ENCODE results near the gene SEC11A. TPM values are rescaled to one million over a fixed set of nuclear protein-coding genes. Genes with fewer than 3 reads are reported as not detected.
"Not testable (repeated sequence)": the region's sequence is repeated elsewhere in the genome, so short reads cannot be mapped to it uniquely, and the experiment has no call there.

SEC11A gene
- total RNA-seq, 2 experiments from 2014 or later = 110 to 119 TPM

- H3K36me3 Mint-ChIP-seq (ENCODE audit: low read depth) = peaks cover 15% of the 10 kb centered on the region
- POLR2A ChIA-PET = no interaction called here
- H3K27me3 Mint-ChIP-seq = no peaks in the 10 kb centered on the region
- no peak overlapping the region for H3K27ac Mint-ChIP-seq
- H3K9me3 Mint-ChIP-seq = no peaks in the 10 kb centered on the region
- CTCF ChIA-PET = no interaction called here
- no peak overlapping the region for H3K4me3 Mint-ChIP-seq
- DNase-seq = no peak
- peaks cover 40% of the 10 kb centered on the region for H3K4me1 Mint-ChIP-seq
These were observed 18.5 kb downstream of the SEC11A start for GRCh38 chr15:84697236-84697990.

GRCh38 chr15:84696757-84697156 is 19.2 kb downstream of the SEC11A start:
- no peak overlapping the region for H3K27ac Mint-ChIP-seq
- no peak overlapping the region for H3K4me3 Mint-ChIP-seq
- ChIA-PET CTCF (interaction anchor here (1.3 kb wide), 1 partner anchor 14 kb away, joined by 3 read pairs; no protein-coding TSS in a partner anchor), POLR2A (no interaction called here)
- DNase-seq = no peak
- no peaks in the 10 kb centered on the region for H3K9me3 Mint-ChIP-seq
- peaks cover 40% of the 10 kb centered on the region for H3K4me1 Mint-ChIP-seq
- no peaks in the 10 kb centered on the region for H3K27me3 Mint-ChIP-seq
- H3K36me3 Mint-ChIP-seq (ENCODE audit: low read depth) = peaks cover 22% of the 10 kb centered on the region

- peaks cover 52% of the 10 kb centered on the region for H3K36me3 Mint-ChIP-seq (ENCODE audit: low read depth)
- no peak for DNase-seq
- H3K9me3 Mint-ChIP-seq = no peaks in the 10 kb centered on the region
- peaks cover 9% of the 10 kb centered on the region for H3K4me1 Mint-ChIP-seq
- no peak overlapping the region for H3K4me3 Mint-ChIP-seq
- H3K27ac Mint-ChIP-seq = no peak overlapping the region
- ChIA-PET CTCF (no interaction called here), POLR2A (no interaction called here)
- H3K27me3 Mint-ChIP-seq = no peaks in the 10 kb centered on the region
These were observed 25.6 kb downstream of the SEC11A start for GRCh38 chr15:84690342-84690741.

- DNase-seq = no peak
- ChIA-PET CTCF (no interaction called here), POLR2A (no interaction called here)
- Mint-ChIP-seq H3K27me3 (no peaks in the 10 kb centered on the region), H3K36me3 (ENCODE audit: low read depth) (peaks cover 55% of the 10 kb centered on the region), H3K27ac (no peak overlapping the region), H3K9me3 (no peaks in the 10 kb centered on the region), H3K4me1 (peaks cover 9% of the 10 kb centered on the region), H3K4me3 (no peak overlapping the region)
These were observed 26.1 kb downstream of the SEC11A start for GRCh38 chr15:84689858-84690257.

- H3K4me3 Mint-ChIP-seq, POLR2A ChIA-PET, DNase-seq, H3K27ac Mint-ChIP-seq, H3K27me3 Mint-ChIP-seq, H3K9me3 Mint-ChIP-seq: not testable (repeated sequence)
- CTCF ChIA-PET = interaction anchor here (0.6 kb wide), 1 partner anchor 9 kb away, joined by 5 read pairs; no protein-coding TSS in a partner anchor
- peaks cover 19% of the 10 kb centered on the region for H3K4me1 Mint-ChIP-seq
- H3K36me3 Mint-ChIP-seq (ENCODE audit: low read depth) = peaks cover 58% of the 10 kb centered on the region
These were observed 29.5 kb downstream of the SEC11A start for GRCh38 chr15:84686446-84686845.

GRCh38 chr15:84685304-84685703 is 30.6 kb downstream of the SEC11A start:
- Mint-ChIP-seq H3K4me1 (peaks cover 17% of the 10 kb centered on the region), H3K36me3 (ENCODE audit: low read depth) (peaks cover 56% of the 10 kb centered on the region), H3K27ac (no peak overlapping the region), H3K9me3 (no peaks in the 10 kb centered on the region), H3K27me3 (no peaks in the 10 kb centered on the region), H3K4me3 (no peak overlapping the region)
- DNase-seq = no peak
- ChIA-PET POLR2A (no interaction called here), CTCF (interaction anchor here (0.7 to 1.1 kb wide), 6 partner anchors 14 to 31 kb away, joined by 3 to 4 read pairs (median 3); partner anchors contain the start of gene SEC11A)

GRCh38 chr15:84684092-84684491 is 31.8 kb downstream of the SEC11A start:
- Mint-ChIP-seq H3K9me3 (no peaks in the 10 kb centered on the region), H3K4me1 (peaks cover 17% of the 10 kb centered on the region), H3K4me3 (no peak overlapping the region), H3K27me3 (no peaks in the 10 kb centered on the region), H3K27ac (no peak overlapping the region), H3K36me3 (ENCODE audit: low read depth) (peaks cover 56% of the 10 kb centered on the region)
- ChIA-PET POLR2A (no interaction called here), CTCF (no interaction called here)
- DNase-seq = no peak

GRCh38 chr15:84681831-84682230 is 34.1 kb downstream of the SEC11A start:
- Mint-ChIP-seq H3K4me1 (peaks cover 15% of the 10 kb centered on the region), H3K27me3 (no peaks in the 10 kb centered on the region), H3K4me3 (no peak overlapping the region), H3K36me3 (ENCODE audit: low read depth) (peaks cover 51% of the 10 kb centered on the region), H3K27ac (no peak overlapping the region), H3K9me3 (no peaks in the 10 kb centered on the region)
- peak; percentile 12 for DNase-seq
- ChIA-PET POLR2A (no interaction called here), CTCF (interaction anchor here (1.0 to 1.6 kb wide), 4 partner anchors 12 to 32 kb away, joined by 3 to 4 read pairs (median 4); no protein-coding TSS in a partner anchor)

- H3K36me3 Mint-ChIP-seq (ENCODE audit: low read depth) = peaks cover 53% of the 10 kb centered on the region
- ChIA-PET CTCF (interaction anchor here (0.9 to 1.8 kb wide), 2 partner anchors 14 to 40 kb away, joined by 3 to 4 read pairs; no protein-coding TSS in a partner anchor), POLR2A (interaction anchor here (0.6 kb wide), 1 partner anchor 13 kb away, joined by 7 read pairs; no protein-coding TSS in a partner anchor)
- no peak for DNase-seq
- H3K27me3 Mint-ChIP-seq = no peaks in the 10 kb centered on the region
- H3K9me3 Mint-ChIP-seq = no peaks in the 10 kb centered on the region
- no peak overlapping the region for H3K4me3 Mint-ChIP-seq
- no peak overlapping the region for H3K27ac Mint-ChIP-seq
- H3K4me1 Mint-ChIP-seq = peaks cover 11% of the 10 kb centered on the region
These were observed 44.7 kb downstream of the SEC11A start for GRCh38 chr15:84671211-84671610.

- peaks cover 11% of the 10 kb centered on the region for H3K4me1 Mint-ChIP-seq
- POLR2A ChIA-PET = interaction anchor here (0.8 kb wide), 1 partner anchor 11 kb away, joined by 7 read pairs; the partner anchor contains the start of gene NMB
- CTCF ChIA-PET = no interaction called here
- no peak for DNase-seq
- no peaks in the 10 kb centered on the region for H3K9me3 Mint-ChIP-seq
- H3K27me3 Mint-ChIP-seq = no peaks in the 10 kb centered on the region
- H3K4me3 Mint-ChIP-seq = no peak overlapping the region
- H3K27ac Mint-ChIP-seq = no peak overlapping the region
- peaks cover 58% of the 10 kb centered on the region for H3K36me3 Mint-ChIP-seq (ENCODE audit: low read depth)
These were observed 46.2 kb downstream of the SEC11A start for GRCh38 chr15:84669726-84670125.

GRCh38 chr15:84668221-84668982 is 47.5 kb downstream of the SEC11A start:
- Mint-ChIP-seq H3K9me3 (no peaks in the 10 kb centered on the region), H3K4me1 (peaks cover 10% of the 10 kb centered on the region), H3K4me3 (no peak overlapping the region), H3K27ac (no peak overlapping the region), H3K27me3 (no peaks in the 10 kb centered on the region), H3K36me3 (ENCODE audit: low read depth) (peaks cover 58% of the 10 kb centered on the region)
- POLR2A ChIA-PET = interaction anchor here (0.8 kb wide), 1 partner anchor 10 kb away, joined by 7 read pairs; the partner anchor contains the start of gene NMB
- no peak for DNase-seq
- CTCF ChIA-PET = interaction anchor here (0.6 to 0.7 kb wide), 2 partner anchors 43 to 81 kb away, joined by 3 read pairs; no protein-coding TSS in a partner anchor

GRCh38 chr15:84666373-84666772 is 49.6 kb downstream of the SEC11A start:
- CTCF ChIA-PET = interaction anchor here (1.7 to 2.9 kb wide), 2 partner anchors 11 to 41 kb away, joined by 3 to 13 read pairs; partner anchors contain the start of gene WDR73
- H3K27ac Mint-ChIP-seq = no peak overlapping the region

GRCh38 chr15:84661001-84661400 is 54.9 kb downstream of the SEC11A start:
- POLR2A ChIA-PET = no interaction called here
- CTCF ChIA-PET = no interaction called here

More at GRCh38 chr15:84666373-84666772, 49.6 kb downstream of the SEC11A start:
- no peak for DNase-seq
- no peaks in the 10 kb centered on the region for H3K27me3 Mint-ChIP-seq
- H3K36me3 Mint-ChIP-seq (ENCODE audit: low read depth) = peaks cover 52% of the 10 kb centered on the region
- no peak overlapping the region for H3K4me3 Mint-ChIP-seq
- peaks cover 5% of the 10 kb centered on the region for H3K4me1 Mint-ChIP-seq
- H3K9me3 Mint-ChIP-seq = no peaks in the 10 kb centered on the region
- POLR2A ChIA-PET = interaction anchor here (0.6 kb wide), 1 partner anchor 41 kb away, joined by 3 read pairs; no protein-coding TSS in a partner anchor

More at GRCh38 chr15:84661001-84661400, 54.9 kb downstream of the SEC11A start:
- H3K27me3 Mint-ChIP-seq = no peaks in the 10 kb centered on the region
- H3K27ac Mint-ChIP-seq = no peak overlapping the region
- H3K4me3 Mint-ChIP-seq = no peak overlapping the region
- peaks cover 20% of the 10 kb centered on the region for H3K36me3 Mint-ChIP-seq (ENCODE audit: low read depth)
- peaks cover 26% of the 10 kb centered on the region for H3K4me1 Mint-ChIP-seq
- no peaks in the 10 kb centered on the region for H3K9me3 Mint-ChIP-seq
- no peak for DNase-seq

All from activated CD4-positive, alpha-beta T cell treated with anti-CD3 and anti-CD28 coated beads, Interleukin-2, amount 10 ng/mL, durations not matched to agents 7 days and 5 days (primary cell).